HG02970 (cell line): Measurements from ENCODE around the gene ATP12A.

Experiments
- ATAC-seq: cut with Tn5 transposase; IDR thresholded peaks from one replicate; pipeline ENCODE4 v1.9.1; 2021; ENCODE audit warnings: mild to moderate bottlenecking, moderate library complexity, moderate number of reproducible peaks; ENCODE audit not compliant: unreplicated experiment, low FRiP score

The ATP12A gene

GRCh38 chr13:24680258-24680920 is at the start of gene ATP12A:
ATP12A (plus strand) TSS chr13:24680408; CDS start chr13:24680744, 336 bp downstream.
- no peak for ATAC-seq

GRCh38 chr13:24630851-24631620 is 49.2 kb upstream of the ATP12A start:
- no peak for ATAC-seq

- ATAC-seq = no peak
Measured at GRCh38 chr13:24631922-24632321, 48.3 kb upstream of the ATP12A start.

- ATAC-seq = no peak
Measured at GRCh38 chr13:24632382-24633121, 47.7 kb upstream of the ATP12A start.

- no peak for ATAC-seq
Measured at GRCh38 chr13:24636776-24637175, 43.4 kb upstream of the ATP12A start.

GRCh38 chr13:24638096-24638495 is 42.1 kb upstream of the ATP12A start:
- ATAC-seq = no peak

GRCh38 chr13:24640752-24641151 is 39.5 kb upstream of the ATP12A start:
- ATAC-seq = no peak

- no peak for ATAC-seq
Measured at GRCh38 chr13:24642219-24642618, 38.0 kb upstream of the ATP12A start.

GRCh38 chr13:24644036-24644435 is 36.2 kb upstream of the ATP12A start:
- no peak for ATAC-seq

GRCh38 chr13:24648271-24648670 is 31.9 kb upstream of the ATP12A start:
- no peak for ATAC-seq

GRCh38 chr13:24648983-24649687 is 31.1 kb upstream of the ATP12A start:
- ATAC-seq = no peak

GRCh38 chr13:24649688-24650043 is 30.5 kb upstream of the ATP12A start:
- ATAC-seq = no peak

GRCh38 chr13:24650161-24650560 is 30.0 kb upstream of the ATP12A start:
- no peak for ATAC-seq

GRCh38 chr13:24651718-24652345 is 28.4 kb upstream of the ATP12A start:
- no peak for ATAC-seq

- ATAC-seq = no peak
Measured at GRCh38 chr13:24652359-24652758, 27.8 kb upstream of the ATP12A start.

GRCh38 chr13:24654741-24655140 is 25.5 kb upstream of the ATP12A start:
- ATAC-seq = no peak

- no peak for ATAC-seq
Measured at GRCh38 chr13:24659239-24659638, 21.0 kb upstream of the ATP12A start.

- ATAC-seq = no peak
Measured at GRCh38 chr13:24660023-24660741, 20.0 kb upstream of the ATP12A start.

GRCh38 chr13:24661713-24662112 is 18.5 kb upstream of the ATP12A start:
- no peak for ATAC-seq
